ENCODE results near the gene CDK6. TPM values are rescaled to one million over a fixed set of nuclear protein-coding genes. Genes with fewer than 3 reads are reported as not detected.

CDK6 gene
- total and polyA plus RNA-seq, 4 donors = 1.6 to 66.4 (median 12.1) TPM

DNA sequence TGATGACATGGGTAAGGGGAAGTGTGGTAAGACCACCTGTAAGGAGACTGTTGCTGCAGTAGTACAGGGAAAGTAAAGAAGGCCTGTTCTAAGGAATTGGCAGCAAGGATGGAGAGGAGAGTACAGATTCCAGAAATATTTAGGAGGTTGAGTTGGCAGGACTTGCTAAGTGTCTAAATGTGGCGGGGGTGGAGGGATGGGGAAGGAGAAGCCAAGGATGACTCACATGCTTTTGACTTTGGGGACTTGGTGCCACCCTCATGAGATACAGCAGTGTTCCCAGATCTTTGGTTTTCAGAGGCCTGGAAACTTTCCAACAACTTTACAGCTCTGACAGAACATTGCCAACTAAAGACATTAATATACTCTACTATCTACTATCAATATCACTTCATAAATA is 45.4 kb downstream of the CDK6 start:
- H3K27ac ChIP-seq (ENCODE audit: low read depth in 1 of 2, low read length in 1 of 2) = peak overlapping the region in 1 of 2 donors; percentile 50
- DNase-seq = no peak
- TF ChIP-seq, protein P1, sequence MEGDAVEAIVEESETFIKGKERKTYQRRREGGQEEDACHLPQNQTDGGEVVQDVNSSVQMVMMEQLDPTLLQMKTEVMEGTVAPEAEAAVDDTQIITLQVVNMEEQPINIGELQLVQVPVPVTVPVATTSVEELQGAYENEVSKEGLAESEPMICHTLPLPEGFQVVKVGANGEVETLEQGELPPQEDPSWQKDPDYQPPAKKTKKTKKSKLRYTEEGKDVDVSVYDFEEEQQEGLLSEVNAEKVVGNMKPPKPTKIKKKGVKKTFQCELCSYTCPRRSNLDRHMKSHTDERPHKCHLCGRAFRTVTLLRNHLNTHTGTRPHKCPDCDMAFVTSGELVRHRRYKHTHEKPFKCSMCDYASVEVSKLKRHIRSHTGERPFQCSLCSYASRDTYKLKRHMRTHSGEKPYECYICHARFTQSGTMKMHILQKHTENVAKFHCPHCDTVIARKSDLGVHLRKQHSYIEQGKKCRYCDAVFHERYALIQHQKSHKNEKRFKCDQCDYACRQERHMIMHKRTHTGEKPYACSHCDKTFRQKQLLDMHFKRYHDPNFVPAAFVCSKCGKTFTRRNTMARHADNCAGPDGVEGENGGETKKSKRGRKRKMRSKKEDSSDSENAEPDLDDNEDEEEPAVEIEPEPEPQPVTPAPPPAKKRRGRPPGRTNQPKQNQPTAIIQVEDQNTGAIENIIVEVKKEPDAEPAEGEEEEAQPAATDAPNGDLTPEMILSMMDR (IDR thresholded peaks at IDR 0.05; ENCODE audit: control extremely low read depth, extremely low read depth) = no peak
- no peaks in the 10 kb centered on the region for H3K36me3 ChIP-seq (ENCODE audit: control insufficient read depth in 4 of 4, insufficient read depth in 4 of 4, low read length in 4 of 4)
- H3K4me1 ChIP-seq (ENCODE audit: control insufficient read depth in 5 of 5, insufficient read depth in 5 of 5, low read length in 5 of 5) = peaks cover 0 to 31% (median 21%) of the 10 kb centered on the region in 5 donors
- WGBS, 2 donors = 58 to 91% methylated on average over 1 of the region's 1 CpG
- H3K9ac ChIP-seq (ENCODE audit: insufficient read depth in 1 of 2, low read length in 2 of 2) = no peak overlapping the region
- H3K4me3 ChIP-seq = no peak overlapping the region
- no peak for ATAC-seq (ENCODE audit: insufficient read depth, low FRiP score)
- peaks cover 0 to 8% (median 0%) of the 10 kb centered on the region in 4 donors for H3K9me3 ChIP-seq (ENCODE audit: control insufficient read depth in 4 of 4, insufficient read depth in 3 of 4, low read length in 3 of 4)
- H3K27me3 ChIP-seq (ENCODE audit: control insufficient read depth in 3 of 3, insufficient read depth in 3 of 3, low read length in 2 of 3) = no peaks in the 10 kb centered on the region

DNA sequence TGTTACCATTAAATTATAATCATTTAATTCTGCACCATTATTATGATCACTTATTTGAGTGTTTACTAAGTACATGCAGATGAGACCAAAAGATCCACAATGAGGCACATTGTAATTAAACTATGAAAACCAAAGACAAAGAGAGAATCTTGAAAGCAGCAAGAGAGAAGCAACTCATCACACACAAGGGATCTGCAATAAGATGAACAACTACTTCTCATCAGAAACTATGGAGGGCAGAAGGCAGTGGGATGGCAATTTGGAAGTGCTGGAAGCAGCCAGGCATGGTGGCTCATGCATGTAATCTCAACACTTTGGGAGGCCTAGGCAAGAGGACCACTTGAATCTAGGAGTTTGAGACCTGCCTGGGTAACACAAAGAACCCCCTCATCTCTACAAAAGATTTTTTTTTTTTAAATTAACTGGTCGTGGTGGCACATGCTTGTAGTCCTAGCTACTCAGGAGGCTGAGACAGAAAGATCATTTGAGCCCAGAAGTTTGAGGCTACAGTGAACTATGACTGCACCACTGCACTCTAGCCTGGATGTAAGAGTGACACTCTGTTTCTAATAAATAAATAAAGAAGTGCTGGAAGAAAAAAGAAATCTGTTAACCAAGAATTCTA is 47.7 kb downstream of the CDK6 start:
- WGBS, 2 donors = 91 to 96% methylated on average over 1 of the region's 1 CpG
- DNase-seq (no peak), ATAC-seq (ENCODE audit: insufficient read depth, low FRiP score) (no peak)
- Histone ChIP-seq H3K9ac (ENCODE audit: insufficient read depth in 1 of 2, low read length in 2 of 2) (no peak overlapping the region), H3K4me1 (ENCODE audit: control insufficient read depth in 5 of 5, insufficient read depth in 5 of 5, low read length in 5 of 5) (peaks cover 0 to 26% (median 14%) of the 10 kb centered on the region in 5 donors), H3K27me3 (ENCODE audit: control insufficient read depth in 3 of 3, insufficient read depth in 3 of 3, low read length in 2 of 3) (no peaks in the 10 kb centered on the region), H3K27ac (ENCODE audit: low read depth in 1 of 2, low read length in 1 of 2) (no peak overlapping the region), H3K36me3 (ENCODE audit: control insufficient read depth in 4 of 4, insufficient read depth in 4 of 4, low read length in 4 of 4) (no peaks in the 10 kb centered on the region), H3K9me3 (ENCODE audit: control insufficient read depth in 4 of 4, insufficient read depth in 3 of 4, low read length in 3 of 4) (peaks cover 0 to 8% (median 0%) of the 10 kb centered on the region in 4 donors), H3K4me3 (no peak overlapping the region)
- TF ChIP-seq, protein P1 (IDR thresholded peaks at IDR 0.05; ENCODE audit: control extremely low read depth, extremely low read depth) = no peak

DNA sequence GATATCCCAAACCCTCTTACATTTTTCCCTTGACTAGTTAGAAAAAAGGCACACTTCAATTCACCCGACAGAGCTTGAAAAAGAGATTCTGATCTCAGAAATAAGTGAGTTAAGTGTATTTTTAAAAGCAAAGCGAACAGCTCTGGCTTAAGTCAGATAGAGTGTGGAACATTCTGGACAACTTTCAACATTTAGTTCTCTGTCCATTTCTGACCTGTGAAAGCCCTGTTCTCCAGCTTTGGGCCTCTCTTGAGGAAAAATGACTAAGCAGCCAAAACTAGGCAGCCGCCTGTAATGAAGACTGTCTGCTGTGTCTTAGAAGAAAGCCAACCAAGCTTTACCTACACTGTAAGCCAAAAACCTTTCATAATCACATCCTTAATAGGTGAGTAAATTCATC is 50.5 kb downstream of the CDK6 start:
- 57 to 79% methylated on average over 3 of the region's 3 CpGs for WGBS, 2 donors
- DNase-seq (peak in 2 of 3 donors; percentile 66 to 79), ATAC-seq (ENCODE audit: insufficient read depth, low FRiP score) (no peak)
- Histone ChIP-seq H3K4me3 (no peak overlapping the region), H3K27ac (ENCODE audit: low read depth in 1 of 2, low read length in 1 of 2) (no peak overlapping the region), H3K9me3 (ENCODE audit: control insufficient read depth in 4 of 4, insufficient read depth in 3 of 4, low read length in 3 of 4) (peaks cover 0 to 8% (median 0%) of the 10 kb centered on the region in 4 donors), H3K27me3 (ENCODE audit: control insufficient read depth in 3 of 3, insufficient read depth in 3 of 3, low read length in 2 of 3) (no peaks in the 10 kb centered on the region), H3K36me3 (ENCODE audit: control insufficient read depth in 4 of 4, insufficient read depth in 4 of 4, low read length in 4 of 4) (no peaks in the 10 kb centered on the region), H3K4me1 (ENCODE audit: control insufficient read depth in 5 of 5, insufficient read depth in 5 of 5, low read length in 5 of 5) (peaks cover 4 to 39% (median 13%) of the 10 kb centered on the region in 5 donors), H3K9ac (ENCODE audit: insufficient read depth in 1 of 2, low read length in 2 of 2) (peak overlapping the region in 1 of 2 donors; percentile 44)
- TF ChIP-seq, protein P1 (IDR thresholded peaks at IDR 0.05; ENCODE audit: control extremely low read depth, extremely low read depth) = no peak

All from lung (tissue), 12 donors.